Stomach (tissue), 9 donors: ENCODE results near the gene B3GNT3. TPM values are rescaled to one million over a fixed set of nuclear protein-coding genes. Genes with fewer than 3 reads are reported as not detected.

Experiments
- DNase-seq, 2 donors: peaks; one replicate each; pipeline versions ENCODE4 v3.0.0 to v3.0.0-alpha.2; 2013 to 2019
- H3K27ac ChIP-seq, 5 donors: fragments of 200-600 bp in 4 of 5; sonication (generic) in 4 of 5; one replicate each; pipeline ENCODE4 v1.5.1; 2013 to 2019; ENCODE audit warnings: mild to moderate bottlenecking in 1 of 5, moderate library complexity in 1 of 5
- H3K27me3 ChIP-seq, 3 donors: fragments of 200-600 bp; sonication (generic); one replicate each; pipeline ENCODE4 v1.5.1; 2017 to 2019; ENCODE audit warnings: mixed run types in 1 of 3
- H3K36me3 ChIP-seq, 4 donors: fragments of 200-600 bp; sonication (generic); 1 replicate in 3 of 4; 2 replicates in 1 of 4; pipeline ENCODE4 v1.5.1; 2016 to 2019
- H3K4me1 ChIP-seq, 4 donors: fragments of 200-600 bp; sonication (generic); one replicate each; pipeline ENCODE4 v1.5.1; 2016 to 2019
- H3K4me3 ChIP-seq, 4 donors: fragments of 200-600 bp; sonication (generic) in 3 of 4; one replicate each; pipeline ENCODE4 v1.5.1; 2016 to 2019; ENCODE audit warnings: mild to moderate bottlenecking in 1 of 4
- H3K9me3 ChIP-seq, 4 donors: fragments of 200-600 bp; sonication (generic); one replicate each; pipeline ENCODE4 v1.5.1; 2016 to 2019
- CTCF ChIP-seq, 7 experiments: fragments of 450-650 bp in 4 of 7; fragments of 200-600 bp in 3 of 7; sonication (generic) in 3 of 7; IDR thresholded peaks; one replicate each; pipeline ENCODE4 v1.5.1; 2016 to 2019; ENCODE audit warnings: antibody characterized with exemption in 7 of 7, control low read depth in 2 of 7, mild to moderate bottlenecking in 1 of 7
- EP300 ChIP-seq: sonication (generic); formaldehyde crosslinking; IDR thresholded peaks from one replicate; pipeline ENCODE4 v1.6.1; 2017; ENCODE audit warnings: antibody characterized with exemption
- POLR2A ChIP-seq, 4 donors: fragments of 450-650 bp; IDR thresholded peaks; one replicate each; pipeline ENCODE4 v1.6.1; 2016; ENCODE audit warnings: antibody characterized with exemption in 4 of 4, control low read depth in 2 of 4, mild to moderate bottlenecking in 1 of 4, moderate library complexity in 1 of 4
- POLR2AphosphoS5 ChIP-seq, 3 donors: sonication (generic); formaldehyde crosslinking; IDR thresholded peaks; one replicate each; pipeline ENCODE4 v1.6.1; 2016; ENCODE audit warnings: antibody characterized with exemption in 3 of 3
- WGBS, 5 donors: extraction: QIAGEN DNeasy Blood & Tissue Kit in 3 of 5; methylation state at CpG; one replicate each; pipeline versions ENCODE4 v1.1.5 to v1.1.7; 2013 to 2018; 5-methylcytosine and 5-hydroxymethylcytosine counted together
- intact Hi-C: fragments of 100-400 bp; cut with DNase I; formaldehyde crosslinking; loops from one replicate; pipeline ENCODE4 v1.15.1; 2023; ENCODE audit warnings: low total_unique reads
- polyA plus RNA-seq, 3 donors: library from polyadenylated mRNA; stranded (reverse); fragments of 200-250 nt; gene quantifications; one replicate each; pipeline ENCODE4 v1.2.3, GENCODE V29; 2013
- total RNA-seq, 5 donors: library from RNA; depleted of rRNA; stranded (reverse); fragments of >200 nt; gene quantifications; one replicate each; pipeline versions ENCODE4 v1.1.0 to v1.2.3, GENCODE V29; 2014 to 2016
- donor health status: healthy with polysubstance abuse.
- donor health status: Bipolar disorder and iron deficiency.
- donor health status: healthy.

Gene B3GNT3
- total and polyA plus RNA-seq, 8 donors, result 11.3 to 117 (median 20.2) TPM

DNA sequence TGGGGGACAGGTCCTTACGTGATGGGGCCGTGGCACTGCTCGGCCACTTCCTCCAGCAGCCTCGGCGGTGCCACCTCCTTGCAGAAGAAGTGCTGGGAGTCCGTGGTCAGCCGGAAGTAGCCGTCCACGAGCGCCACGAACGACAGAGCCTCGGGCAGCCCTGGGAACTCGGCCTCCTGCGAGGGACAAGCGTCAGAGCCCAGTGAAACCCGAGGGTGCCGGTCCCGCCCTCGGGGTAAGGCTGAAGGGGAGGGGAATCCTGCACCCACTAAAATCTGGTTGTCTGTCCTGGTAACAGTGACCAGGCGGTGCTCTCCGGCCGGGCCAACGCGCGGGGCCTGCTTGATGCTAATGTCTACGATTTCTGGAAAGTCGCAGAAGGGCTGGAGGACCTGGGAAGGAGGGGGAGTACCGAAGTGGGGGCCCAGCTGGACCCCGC is 46.5 kb downstream of the B3GNT3 start:
- no peaks in the 10 kb centered on the region for H3K9me3 ChIP-seq
- H3K4me1 ChIP-seq, result peaks cover 13 to 27% (median 20%) of the 10 kb centered on the region in 4 donors
- TF ChIP-seq POLR2AphosphoS5 (IDR thresholded peaks at IDR 0.05) (no peak), CTCF (IDR thresholded peaks at IDR 0.05) (no peak), EP300 (no peak), POLR2A (IDR thresholded peaks at IDR 0.05) (no peak)
- H3K27ac ChIP-seq, result peak overlapping the region in 1 of 5 donors; percentile 35
- DNase-seq, result peak; percentile 44 to 64
- H3K4me3 ChIP-seq, result peak overlapping the region; percentile 19 to 46 (median 30)
- WGBS, 5 donors, result 21 to 33% (median 26%) methylated on average over 23 to 30 of the region's 30 CpGs
- intact Hi-C loops, result no loop called here
- H3K36me3 ChIP-seq, result peaks cover 0 to 54% (median 27%) of the 10 kb centered on the region in 4 donors
- H3K27me3 ChIP-seq, result peaks cover 0 to 69% (median 0%) of the 10 kb centered on the region in 3 donors

GRCh38 chr19:17841810-17842662 is 47.1 kb downstream of the B3GNT3 start:
- 18 to 31% (median 24%) methylated on average over 36 to 56 of the region's 56 CpGs for WGBS, 5 donors
- DNase-seq, result peak; percentile 86 to 91
- H3K4me3 ChIP-seq, result peak overlapping the region; percentile 19 to 46 (median 30)

DNA sequence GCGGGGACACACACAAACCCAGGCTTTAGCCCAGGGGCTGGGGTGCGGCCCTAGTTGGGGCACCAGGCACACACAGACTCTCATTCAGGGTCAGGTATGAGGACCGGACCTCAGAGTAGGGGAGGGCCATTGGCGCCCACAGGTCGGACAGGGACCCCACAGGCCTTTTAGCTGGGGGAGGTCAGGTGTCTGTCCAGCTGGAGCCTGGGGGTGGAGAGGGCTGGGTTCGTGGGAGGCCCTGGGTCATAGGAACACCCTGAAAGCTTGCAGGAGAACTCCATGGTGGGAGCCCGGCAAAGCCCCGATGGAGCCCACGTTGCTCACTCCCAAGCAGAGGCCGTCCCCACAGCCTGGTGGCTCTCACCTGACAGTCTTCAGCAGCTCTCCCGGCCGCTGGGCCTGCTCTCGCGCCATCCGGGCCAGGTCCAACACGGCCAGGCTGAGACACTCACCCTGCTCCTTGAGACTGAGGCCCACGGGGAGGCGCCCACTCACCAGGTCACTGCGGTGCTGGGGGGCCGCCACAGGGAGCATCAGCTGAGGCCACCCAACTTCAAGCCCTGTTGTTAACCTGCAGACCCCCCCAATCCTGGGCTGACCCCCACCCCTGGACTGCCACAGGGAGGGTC is 47.8 kb downstream of the B3GNT3 start:
- peak overlapping the region; percentile 19 to 46 (median 30) for H3K4me3 ChIP-seq
- intact Hi-C loops, result no loop called here
- TF ChIP-seq POLR2AphosphoS5 (IDR thresholded peaks at IDR 0.05) (no peak), EP300 (no peak), CTCF (IDR thresholded peaks at IDR 0.05) (no peak), POLR2A (IDR thresholded peaks at IDR 0.05) (no peak)
- no peak for DNase-seq
- 62 to 72% (median 67%) methylated on average over 4 to 20 of the region's 20 CpGs for WGBS, 5 donors
- H3K9me3 ChIP-seq, result no peaks in the 10 kb centered on the region
- peaks cover 15 to 40% (median 24%) of the 10 kb centered on the region in 4 donors for H3K4me1 ChIP-seq
- H3K36me3 ChIP-seq, result peaks cover 0 to 45% (median 21%) of the 10 kb centered on the region in 4 donors
- H3K27me3 ChIP-seq, result peaks cover 0 to 81% (median 2%) of the 10 kb centered on the region in 3 donors
- H3K27ac ChIP-seq, result peak overlapping the region in 3 of 5 donors; percentile 3 to 35 (median 10)

More at GRCh38 chr19:17841810-17842662, 47.1 kb downstream of the B3GNT3 start:
- TF ChIP-seq EP300, result no peak
- TF ChIP-seq POLR2AphosphoS5 (IDR thresholded peaks at IDR 0.05), result peak in 1 of 3 donors; percentile 13
- H3K27me3 ChIP-seq, result peaks cover 0 to 75% (median 0%) of the 10 kb centered on the region in 3 donors
- H3K27ac ChIP-seq, result peak overlapping the region in 3 of 5 donors; percentile 3 to 35 (median 10)
- peaks cover 0 to 51% (median 23%) of the 10 kb centered on the region in 4 donors for H3K36me3 ChIP-seq
- no peaks in the 10 kb centered on the region for H3K9me3 ChIP-seq
- H3K4me1 ChIP-seq, result peaks cover 13 to 33% (median 20%) of the 10 kb centered on the region in 4 donors
- intact Hi-C loops, result no loop called here

- 81 to 89% (median 87%) methylated on average over 5 to 9 of the region's 9 CpGs for WGBS, 5 donors
- Histone ChIP-seq H3K4me1 (peaks cover 18 to 46% (median 28%) of the 10 kb centered on the region in 4 donors), H3K9me3 (no peaks in the 10 kb centered on the region), H3K27me3 (peaks cover 0 to 81% (median 4%) of the 10 kb centered on the region in 3 donors), H3K27ac (no peak overlapping the region), H3K36me3 (peaks cover 0 to 39% (median 19%) of the 10 kb centered on the region in 4 donors), H3K4me3 (no peak overlapping the region)
- no peak for TF ChIP-seq POLR2AphosphoS5 (IDR thresholded peaks at IDR 0.05)
- TF ChIP-seq POLR2A (IDR thresholded peaks at IDR 0.05), result no peak
- no peak for TF ChIP-seq CTCF (IDR thresholded peaks at IDR 0.05)
- TF ChIP-seq EP300, result no peak
- intact Hi-C loops, result no loop called here
- no peak for DNase-seq
Observed at GRCh38 chr19:17843292-17843827, 48.4 kb downstream of the B3GNT3 start.
